Globus pallidus (tissue), 1 donor: ENCODE results near the gene ZFPM1.

Experiments
- DNase-seq: peaks from one replicate; pipeline ENCODE4 v3.0.0-alpha.2; 2015; ENCODE audit warnings: low spot score

The ZFPM1 gene

DNA sequence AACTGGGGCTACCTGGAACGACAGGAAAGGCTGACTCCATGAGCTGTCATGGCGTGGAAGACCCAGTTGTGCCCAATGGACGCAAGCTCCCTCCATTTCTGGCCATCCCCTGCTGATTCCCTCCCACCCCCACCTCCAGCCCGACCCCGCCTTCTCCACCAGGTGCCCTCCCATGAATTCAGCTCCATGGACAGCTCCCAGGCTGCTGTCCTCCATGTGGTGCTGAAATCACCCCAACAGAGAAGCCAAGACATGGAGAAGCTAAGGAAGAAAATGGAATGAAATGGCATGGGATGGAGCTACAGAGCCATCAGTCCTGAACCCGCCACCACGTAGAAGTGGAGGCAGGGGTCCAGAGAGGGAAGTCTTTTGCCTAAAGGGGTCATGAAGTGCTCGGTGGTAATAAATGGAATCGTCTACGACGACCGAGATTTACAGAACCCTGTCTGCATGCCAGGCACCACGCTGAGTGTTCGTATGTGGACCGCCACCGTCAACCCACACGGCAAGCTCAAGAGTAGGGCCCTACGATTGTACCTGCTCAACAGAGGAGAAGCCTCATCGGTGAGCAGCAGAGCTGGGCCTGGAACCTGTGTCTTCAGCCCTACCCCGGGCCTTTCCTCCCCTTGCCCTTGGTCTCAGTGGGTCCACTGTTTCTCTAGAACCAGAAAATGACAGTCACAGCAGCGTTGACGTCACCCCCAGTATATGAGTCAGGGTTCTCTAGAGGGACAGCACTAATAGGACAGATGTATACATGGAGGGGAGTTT lies 107.8 kb downstream of the ZFPM1 start:
- no peak for DNase-seq

DNA sequence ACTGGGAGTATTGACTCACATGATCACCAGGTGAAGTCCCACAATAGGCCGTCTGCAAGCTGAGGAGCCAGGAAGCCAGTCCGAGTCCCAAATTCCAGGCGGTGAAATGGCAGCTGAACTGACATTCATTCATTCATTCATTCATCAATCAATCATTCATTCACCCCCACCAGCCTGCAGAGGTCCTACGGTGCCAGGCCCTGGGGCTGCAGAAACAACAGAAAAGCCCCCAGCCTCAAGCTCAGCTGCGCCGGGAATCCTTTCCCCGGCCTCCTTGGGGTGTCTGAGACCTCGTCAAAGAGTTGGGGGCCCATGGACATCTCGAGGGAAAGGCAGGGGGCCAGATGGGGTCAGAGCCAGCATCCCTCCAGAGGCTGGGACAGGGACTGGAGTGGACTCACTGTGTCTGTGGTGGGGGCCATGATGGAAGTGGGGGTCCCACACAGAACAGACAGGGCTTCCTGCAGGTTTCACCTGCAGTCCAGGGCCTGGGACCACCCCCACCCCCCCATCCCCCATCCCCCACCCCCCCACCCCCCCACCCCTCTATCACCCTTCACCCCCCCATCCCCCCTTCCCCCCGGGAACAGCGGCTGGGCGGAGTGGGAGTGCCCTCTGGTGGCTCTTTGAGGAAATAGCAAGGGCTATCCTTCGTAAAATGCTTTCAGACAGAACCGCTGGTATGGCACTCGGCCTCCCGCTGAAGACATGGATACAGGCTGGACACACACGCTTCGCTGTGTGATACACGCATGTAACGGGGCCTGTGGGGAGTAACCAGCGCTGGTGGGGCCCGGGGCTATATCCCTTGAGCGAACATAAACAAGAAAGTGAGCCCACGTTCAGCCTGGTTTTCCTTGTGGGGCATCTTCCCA lies 108.6 kb downstream of the ZFPM1 start:
- DNase-seq = peak; percentile 55

DNA sequence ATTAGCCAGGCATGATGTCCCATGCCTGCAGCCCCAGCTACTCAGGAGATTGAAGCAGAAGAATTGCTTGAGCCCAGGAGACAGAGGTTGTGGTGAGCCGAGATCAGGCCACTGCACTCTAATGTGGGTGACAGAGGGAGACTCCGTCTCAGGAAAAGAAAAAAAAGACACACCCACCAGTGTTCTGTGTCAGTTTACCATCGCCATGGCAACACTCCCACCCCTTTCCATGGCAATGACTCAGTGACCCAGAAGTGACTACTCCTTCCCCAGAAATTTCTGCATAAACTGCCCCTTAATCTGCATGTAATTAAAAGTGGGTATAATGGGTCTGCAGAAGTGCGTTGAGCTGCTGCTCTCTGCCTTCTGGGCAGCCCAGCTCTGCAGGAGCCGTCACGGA lies 113.1 kb downstream of the ZFPM1 start:
- DNase-seq = no peak

DNA sequence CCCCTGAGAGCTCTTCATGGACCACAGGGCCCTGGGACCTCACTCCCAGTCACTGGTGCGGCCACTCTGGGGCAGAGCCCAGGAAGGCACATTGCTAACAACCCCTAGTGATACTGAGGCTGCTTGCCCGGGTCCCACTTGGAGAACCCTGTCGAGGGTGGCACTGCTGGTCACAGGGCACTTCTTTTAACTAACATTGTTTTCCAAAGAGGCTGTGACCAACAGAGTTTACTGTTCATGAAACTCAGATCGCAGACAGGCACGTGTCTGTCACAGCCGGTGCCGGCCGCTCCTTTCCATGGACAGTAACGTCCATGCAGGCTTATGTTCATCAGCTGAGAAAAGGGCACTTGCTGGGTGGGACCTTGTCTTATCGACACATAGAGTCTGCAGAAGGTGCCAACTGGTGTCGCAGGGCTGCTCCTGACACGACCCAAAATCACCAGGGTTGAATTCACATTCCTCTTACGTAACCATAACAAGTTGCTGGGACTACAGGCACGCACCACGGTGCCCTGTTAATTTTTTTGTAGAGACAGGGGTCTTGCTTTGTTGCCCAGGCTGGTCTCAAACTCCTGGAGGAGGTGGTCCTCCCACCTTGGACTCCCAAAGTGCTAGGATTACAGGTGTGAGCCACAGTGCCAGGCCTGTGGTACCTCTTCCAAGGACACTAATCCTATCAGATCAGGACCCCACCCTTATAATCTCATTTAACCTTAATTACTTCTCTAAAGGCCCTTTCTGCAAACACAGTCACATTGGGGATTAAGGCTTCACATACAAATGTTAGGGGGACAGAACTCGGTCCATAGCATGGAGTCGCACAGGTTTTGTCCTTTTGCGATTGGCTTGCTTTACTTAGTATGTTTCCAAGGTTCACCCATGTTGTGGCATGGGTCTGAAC lies 115.9 kb downstream of the ZFPM1 start:
- DNase-seq = no peak

DNA sequence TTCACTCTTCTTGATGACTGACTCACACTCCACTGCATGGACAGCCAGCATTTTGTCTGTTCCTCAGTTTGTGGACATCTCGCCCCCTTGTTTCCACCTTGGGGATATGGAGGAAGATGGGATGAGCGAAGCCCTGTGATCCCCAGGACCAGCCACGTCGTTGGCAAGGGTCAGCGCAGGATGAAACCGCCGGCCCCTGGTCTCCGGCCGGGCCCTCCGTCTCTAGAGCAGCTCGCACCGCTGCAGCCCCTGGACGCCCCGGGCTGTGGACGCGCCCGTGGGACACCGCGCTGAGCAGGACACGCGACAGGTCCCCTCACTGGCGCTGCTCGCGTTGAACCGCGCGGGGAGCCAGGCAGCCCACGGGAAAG lies 116.5 kb downstream of the ZFPM1 start:
- no peak for DNase-seq

DNA sequence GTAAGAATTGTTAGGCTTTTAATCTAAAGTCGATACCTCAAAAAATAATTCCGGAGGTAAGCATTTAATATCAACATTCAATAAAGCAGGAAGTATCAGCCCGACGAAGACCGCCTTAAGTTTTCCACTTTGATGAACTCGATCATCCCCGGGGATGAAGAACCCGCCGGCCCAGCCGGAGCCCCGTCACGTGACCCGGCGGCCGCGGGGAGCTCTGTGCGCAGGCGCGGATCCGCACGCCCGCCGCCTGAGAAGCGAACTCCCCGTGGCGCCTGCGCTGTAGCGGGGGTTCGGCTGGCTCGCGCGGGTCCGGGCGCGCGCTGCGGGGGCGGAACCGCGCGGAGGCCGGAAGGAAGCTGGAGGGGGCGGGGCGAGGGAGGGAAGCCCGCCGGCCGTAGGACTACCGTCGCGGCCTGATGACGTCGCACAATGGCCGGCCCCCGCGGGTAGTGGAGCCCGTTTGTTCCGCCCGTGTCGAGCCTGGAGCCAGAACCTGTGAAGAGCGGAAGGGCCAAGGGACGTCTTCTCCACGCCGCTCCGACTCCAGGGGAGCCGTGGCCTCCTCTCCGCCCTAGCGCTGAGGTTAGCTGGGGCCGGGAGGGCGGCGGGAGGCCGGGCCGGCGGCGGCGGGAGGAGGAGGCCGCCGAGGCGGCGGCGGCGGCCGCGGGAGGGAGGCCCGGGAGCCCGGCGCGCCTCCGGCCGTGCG lies 117.1 kb downstream of the ZFPM1 start, which contains the start of gene ZC3H18:
Gene ZC3H18, plus strand, starts transcription at position 419 of the 706 bp plus-strand sequence. CDS start 6,721 bp downstream, outside the sequence.
- DNase-seq = peak; percentile 95

DNA sequence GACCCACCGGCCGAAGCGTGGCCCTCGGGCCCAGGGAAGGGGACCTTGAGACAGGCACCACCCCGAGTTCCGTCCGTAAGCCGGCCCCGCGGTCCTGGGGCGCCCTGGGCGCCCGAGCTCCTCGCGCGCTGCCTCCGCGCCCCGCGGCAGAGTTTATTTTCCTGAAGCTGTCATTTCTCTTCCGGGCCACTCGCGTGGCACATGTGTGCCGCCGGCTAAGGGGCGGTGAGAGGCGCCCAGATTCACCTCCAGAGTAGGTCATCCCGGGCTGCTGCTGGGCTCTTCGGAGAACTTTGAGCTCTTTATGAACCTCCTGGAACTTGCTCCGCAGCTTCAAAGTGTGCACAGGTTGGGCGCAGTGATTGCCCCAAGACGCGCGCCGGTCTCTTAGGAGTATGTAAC lies 117.6 kb downstream of the ZFPM1 start:
- no peak for DNase-seq

DNA sequence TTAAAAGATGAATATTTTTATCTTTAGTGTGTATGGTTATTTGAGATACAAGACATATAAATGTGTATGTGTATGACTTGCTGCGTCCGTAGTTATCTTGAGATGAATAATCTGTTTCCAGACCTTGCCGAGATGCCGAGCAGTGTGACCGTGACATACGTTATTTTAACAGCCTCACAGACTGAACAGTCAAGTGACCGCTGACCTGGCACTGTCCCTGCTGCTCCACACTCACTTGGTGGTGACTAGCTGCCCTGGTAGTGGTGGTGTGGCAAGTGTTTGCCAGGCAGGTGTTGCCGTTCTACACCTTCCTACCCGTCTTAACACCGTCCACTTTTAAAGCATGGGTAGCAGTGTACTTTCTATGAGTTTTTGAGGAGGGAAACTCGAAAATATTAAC lies 122.2 kb downstream of the ZFPM1 start:
- no peak for DNase-seq

DNA sequence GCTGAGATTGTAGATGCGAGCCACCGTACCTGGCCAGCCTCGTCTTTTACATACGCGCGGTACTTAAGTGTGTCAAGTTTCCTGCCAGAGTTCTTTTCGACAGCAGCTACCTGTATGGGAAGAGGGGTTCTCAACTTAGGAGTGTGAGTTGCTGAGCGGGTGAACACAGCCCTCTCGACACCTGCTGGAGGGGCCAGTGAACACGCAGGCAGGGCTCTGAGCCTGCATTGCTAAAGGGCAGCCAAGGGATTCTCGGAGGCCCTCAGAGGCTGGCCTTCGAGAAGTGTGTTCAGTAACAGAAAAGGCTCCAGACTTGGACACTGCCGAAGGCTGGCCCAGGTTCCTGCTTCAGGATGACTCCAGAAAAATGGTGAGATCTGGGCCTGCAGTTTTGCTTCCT lies 123.2 kb downstream of the ZFPM1 start:
- DNase-seq = no peak

DNA sequence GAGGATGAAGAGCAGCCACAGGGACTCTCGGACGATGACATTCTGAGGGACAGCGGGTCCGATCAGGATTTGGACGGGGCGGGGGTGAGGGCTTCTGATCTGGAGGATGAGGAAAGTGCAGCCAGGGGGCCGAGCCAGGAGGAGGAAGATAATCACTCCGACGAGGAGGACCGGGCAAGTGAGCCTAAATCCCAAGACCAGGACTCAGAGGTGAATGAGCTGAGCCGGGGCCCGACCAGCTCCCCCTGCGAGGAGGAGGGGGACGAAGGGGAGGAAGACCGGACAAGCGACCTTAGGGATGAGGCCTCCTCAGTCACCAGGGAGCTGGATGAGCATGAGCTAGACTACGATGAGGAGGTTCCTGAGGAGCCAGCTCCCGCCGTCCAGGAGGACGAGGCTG lies 124.1 kb downstream of the ZFPM1 start:
- no peak for DNase-seq

DNA sequence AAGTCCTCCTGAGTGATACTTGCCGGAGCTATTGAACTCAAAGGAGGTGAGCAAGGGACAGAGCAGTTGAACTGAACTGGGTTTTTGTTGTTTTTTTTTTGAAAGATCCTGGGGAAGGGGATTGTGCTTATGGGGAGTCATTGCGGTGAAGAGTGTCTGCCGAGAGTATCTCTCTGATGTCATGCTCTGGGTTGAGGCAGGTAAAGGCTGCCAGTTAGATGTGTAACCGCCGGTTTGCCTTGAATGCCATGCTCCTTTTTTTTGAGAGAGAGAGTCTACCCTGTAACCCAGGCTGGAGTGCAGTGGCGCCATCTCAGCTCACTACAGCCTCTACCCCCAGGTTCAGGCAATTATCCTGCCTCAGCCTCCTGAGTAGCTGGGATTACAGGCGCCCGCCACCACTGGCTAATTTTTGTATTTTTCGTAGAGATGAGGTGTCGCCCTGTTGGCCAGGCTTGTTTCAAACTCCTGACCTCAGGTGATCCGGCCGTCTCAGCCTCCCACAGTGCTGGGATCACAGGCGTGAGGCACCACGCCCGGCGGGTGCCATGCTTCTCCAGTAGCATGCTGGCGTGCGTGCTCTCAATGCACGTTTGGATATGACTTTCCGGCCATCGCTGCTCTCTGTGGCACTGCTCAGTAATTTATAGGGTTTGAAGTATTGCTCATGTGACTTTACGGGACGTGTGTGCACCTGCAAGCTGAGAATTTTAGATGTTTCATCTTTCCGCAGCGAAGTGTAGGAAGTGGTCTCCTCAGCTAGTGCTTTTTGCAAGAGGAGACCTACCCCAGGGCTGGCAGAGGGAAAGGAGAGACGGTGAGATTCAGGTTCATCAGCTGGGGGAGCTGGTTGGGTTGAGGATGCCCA lies 125.6 kb downstream of the ZFPM1 start:
- no peak for DNase-seq

DNA sequence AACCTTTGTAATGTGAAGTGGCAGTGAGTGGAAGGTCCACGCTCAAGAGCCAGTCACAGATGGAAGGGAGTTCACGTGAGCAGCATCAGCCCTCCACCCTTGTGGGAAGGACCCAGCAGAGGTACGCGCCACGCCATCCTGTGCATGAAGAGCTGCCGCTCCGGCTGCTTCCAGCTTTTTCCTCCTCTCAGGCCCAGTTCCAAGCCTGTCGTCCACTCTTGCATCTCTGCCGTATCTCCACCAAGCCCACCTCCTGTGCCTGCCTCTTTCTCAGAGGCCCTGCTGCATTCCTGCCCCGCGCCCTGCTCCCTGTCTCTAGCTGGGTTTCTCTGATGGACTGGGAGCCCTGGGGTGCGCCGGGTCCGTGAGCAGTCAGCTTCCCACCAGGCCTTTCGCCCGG lies 127.3 kb downstream of the ZFPM1 start:
- no peak for DNase-seq

DNA sequence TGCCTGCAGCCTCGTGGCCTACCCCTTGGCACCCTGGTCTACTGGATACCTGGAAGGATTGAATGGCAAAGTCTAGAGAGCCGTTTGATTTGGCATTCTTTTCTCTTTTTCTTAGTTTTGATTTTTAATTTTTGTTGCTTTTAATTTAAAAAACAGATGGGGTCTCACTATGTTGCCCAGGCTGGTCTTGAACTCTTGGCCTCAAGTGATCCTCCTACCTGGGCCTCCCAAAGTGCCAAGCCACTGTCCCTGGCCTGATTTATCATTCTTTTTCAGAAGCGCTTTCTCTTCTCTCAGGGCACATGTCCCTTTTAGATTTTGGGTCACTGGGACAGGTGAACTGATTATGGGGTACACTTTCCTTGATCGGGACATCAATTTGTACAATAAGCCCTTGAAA lies 128.0 kb downstream of the ZFPM1 start:
- no peak for DNase-seq

DNA sequence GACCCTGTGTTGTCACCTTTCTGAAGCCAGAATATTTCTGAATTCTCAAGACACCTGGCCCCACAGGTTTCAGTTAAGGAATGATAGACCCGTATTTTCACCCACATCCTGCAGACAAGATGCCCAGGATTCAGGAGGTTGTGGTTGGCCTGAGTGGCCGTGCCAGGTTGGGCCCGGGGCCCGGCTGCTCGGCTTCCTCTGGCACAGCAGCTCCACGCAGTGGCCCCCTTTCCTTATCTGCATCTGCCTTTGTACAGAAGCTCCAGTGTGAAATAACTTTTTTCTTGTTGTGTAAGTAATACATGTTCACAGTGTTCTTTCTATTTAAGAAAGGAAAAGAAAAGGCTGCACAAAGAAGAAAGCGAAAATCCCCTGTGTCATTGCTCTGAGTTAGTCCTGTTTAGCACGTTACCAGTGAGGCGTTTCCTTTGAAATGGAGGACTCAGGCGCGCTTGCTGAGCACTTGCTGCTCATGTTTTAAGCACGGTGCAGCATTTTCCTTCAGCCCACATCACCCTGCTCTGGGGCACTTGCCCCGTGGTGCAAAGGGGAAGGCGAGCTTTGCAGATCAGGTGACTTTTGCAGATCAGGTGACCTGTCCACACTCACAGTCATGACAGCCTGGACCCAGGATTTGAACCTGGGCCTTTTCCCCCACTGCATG lies 130.0 kb downstream of the ZFPM1 start:
- no peak for DNase-seq

DNA sequence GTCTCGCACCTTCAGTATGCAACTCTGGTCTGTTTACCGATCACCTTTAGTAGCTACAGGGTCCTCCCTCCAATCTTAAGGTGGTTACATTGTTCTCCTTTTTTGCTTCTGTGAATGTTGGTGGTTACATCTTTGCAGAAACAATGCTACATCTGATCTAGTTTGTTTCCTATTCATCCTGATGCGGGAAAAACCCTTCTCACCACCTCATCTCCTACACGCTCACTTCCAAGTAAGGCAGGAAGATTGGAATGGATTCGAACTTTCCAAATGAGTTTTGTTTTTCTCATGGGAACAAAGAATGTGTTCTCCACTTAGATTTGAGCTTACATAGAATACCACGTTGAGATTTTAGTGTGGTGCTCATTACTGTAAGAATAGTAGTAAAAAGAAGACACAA lies 131.6 kb downstream of the ZFPM1 start:
- no peak for DNase-seq

DNA sequence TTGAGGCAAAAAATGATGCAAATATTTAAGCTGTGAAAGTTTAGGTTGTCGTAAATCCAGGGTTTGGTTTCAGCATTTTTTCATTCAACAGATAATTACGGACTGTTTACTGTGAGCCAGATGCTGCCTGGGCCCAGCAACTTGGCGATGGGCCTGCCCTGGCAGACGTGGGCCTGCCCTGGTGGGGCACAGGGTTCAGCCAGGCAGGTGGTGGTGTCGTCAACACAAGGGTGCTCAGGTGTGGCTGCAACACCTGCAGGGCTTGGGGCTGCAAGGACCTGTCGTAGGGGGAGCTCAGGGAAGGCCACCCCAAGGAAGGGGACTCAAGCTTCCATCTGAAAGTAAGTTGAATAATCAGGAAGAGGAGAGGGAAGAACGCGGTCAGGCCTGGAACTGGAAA lies 132.2 kb downstream of the ZFPM1 start:
- DNase-seq = no peak

DNA sequence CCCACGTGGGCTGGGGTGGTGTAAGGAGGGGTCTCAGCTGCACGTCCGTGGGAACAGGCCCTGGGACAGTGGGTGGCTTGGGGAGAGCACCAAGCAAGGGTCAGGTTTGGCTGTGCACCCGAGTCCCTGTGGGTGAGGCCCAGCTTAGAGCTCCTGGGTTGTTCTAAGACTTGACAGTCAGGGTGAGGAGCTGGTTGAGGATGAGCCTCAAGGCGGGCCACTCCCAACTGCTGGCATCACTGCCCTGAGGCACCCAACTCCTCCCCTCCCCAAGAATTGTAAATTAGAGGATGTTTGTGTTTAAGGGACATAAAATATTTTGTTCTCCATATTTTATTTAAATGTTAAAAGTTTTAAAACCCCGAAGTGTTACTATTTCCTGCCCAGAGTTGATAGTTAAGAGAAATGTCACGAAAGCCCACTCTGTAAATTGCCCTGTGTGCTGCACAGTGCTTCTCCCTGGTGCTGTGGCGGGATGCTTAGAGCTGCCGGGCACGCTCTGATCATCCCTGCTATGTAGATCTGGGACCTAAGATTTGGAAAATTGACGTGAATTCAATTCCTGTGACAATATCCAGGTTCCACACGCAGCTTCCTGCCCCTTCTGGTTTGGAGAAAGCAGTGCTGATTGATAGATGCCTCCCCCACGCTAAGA lies 133.0 kb downstream of the ZFPM1 start:
- no peak for DNase-seq
